ENCODE measurements around the gene EXOC3L2. TPM values are rescaled to one million over a fixed set of nuclear protein-coding genes. Genes with fewer than 3 reads are reported as not detected.

EXOC3L2 gene
- total RNA-seq, 2 donors from 2014 or later = 2.2 to 2.4 TPM

- H3K9me3 ChIP-seq = no peaks in the 10 kb centered on the region
- DNase-seq (ENCODE audit: low spot score) (no peak), ATAC-seq (ENCODE audit: insufficient number of reproducible peaks, low FRiP score, low read depth) (no peak)
- H3K4me1 ChIP-seq (ENCODE audit: control insufficient read depth in 1 of 2, low read depth in 2 of 2) = no peaks in the 10 kb centered on the region
- no peak overlapping the region for H3K4me3 ChIP-seq
- no peak overlapping the region for H3K27ac ChIP-seq
- H3K36me3 ChIP-seq = no peaks in the 10 kb centered on the region
- H3K27me3 ChIP-seq (replicated peaks; ENCODE audit: insufficient read depth) = no peaks in the 10 kb centered on the region
- no peak for TF ChIP-seq CTCF (IDR thresholded peaks at IDR 0.05)
Measured at GRCh38 chr19:45164577-45165335, 80.5 kb downstream of the EXOC3L2 start.

- no peaks in the 10 kb centered on the region for H3K36me3 ChIP-seq
- H3K4me3 ChIP-seq = no peak overlapping the region
- no peaks in the 10 kb centered on the region for H3K9me3 ChIP-seq
- DNase-seq (ENCODE audit: low spot score) (no peak), ATAC-seq (ENCODE audit: insufficient number of reproducible peaks, low FRiP score, low read depth) (no peak)
- no peak for TF ChIP-seq CTCF (IDR thresholded peaks at IDR 0.05)
- no peaks in the 10 kb centered on the region for H3K27me3 ChIP-seq (replicated peaks; ENCODE audit: insufficient read depth)
- H3K4me1 ChIP-seq (ENCODE audit: control insufficient read depth in 1 of 2, low read depth in 2 of 2) = no peaks in the 10 kb centered on the region
- H3K27ac ChIP-seq = no peak overlapping the region
Measured at GRCh38 chr19:45163751-45164460, 81.3 kb downstream of the EXOC3L2 start.

GRCh38 chr19:45163156-45163555 lies 82.1 kb downstream of the EXOC3L2 start:
- H3K36me3 ChIP-seq = no peaks in the 10 kb centered on the region
- H3K27me3 ChIP-seq (replicated peaks; ENCODE audit: insufficient read depth) = no peaks in the 10 kb centered on the region
- DNase-seq (ENCODE audit: low spot score) (no peak), ATAC-seq (ENCODE audit: insufficient number of reproducible peaks, low FRiP score, low read depth) (no peak)
- no peak overlapping the region for H3K27ac ChIP-seq
- H3K9me3 ChIP-seq = no peaks in the 10 kb centered on the region
- no peaks in the 10 kb centered on the region for H3K4me1 ChIP-seq (ENCODE audit: control insufficient read depth in 1 of 2, low read depth in 2 of 2)
- no peak overlapping the region for H3K4me3 ChIP-seq
- no peak for TF ChIP-seq CTCF (IDR thresholded peaks at IDR 0.05)

GRCh38 chr19:45162608-45163143 lies 82.5 kb downstream of the EXOC3L2 start:
- ATAC-seq (ENCODE audit: insufficient number of reproducible peaks, low FRiP score, low read depth) = no peak
- Histone ChIP-seq H3K27ac (no peak overlapping the region), H3K36me3 (no peaks in the 10 kb centered on the region), H3K9me3 (no peaks in the 10 kb centered on the region), H3K4me1 (ENCODE audit: control insufficient read depth in 1 of 2, low read depth in 2 of 2) (no peaks in the 10 kb centered on the region), H3K4me3 (no peak overlapping the region), H3K27me3 (replicated peaks; ENCODE audit: insufficient read depth) (no peaks in the 10 kb centered on the region)
- TF ChIP-seq CTCF (IDR thresholded peaks at IDR 0.05) = no peak
- no peak for DNase-seq (ENCODE audit: low spot score)

Other genes starting within 250 kb of the EXOC3L2 start
- 10 to 100 TPM; 20.6 to 38.6 TPM for gene RELB, start 243.9 kb downstream of the EXOC3L2 start, total RNA-seq
- gene CLASRP, start 206.4 kb downstream of the EXOC3L2 start, total RNA-seq = 100 to 1,000 TPM; 119 to 300 TPM
- 1 to 10 TPM; 1.5 to 1.8 TPM for gene ZNF296, start 168.9 kb downstream of the EXOC3L2 start, total RNA-seq
- 10 to 100 TPM; 11.2 to 16.0 TPM for gene GEMIN7, start 166.1 kb downstream of the EXOC3L2 start, total RNA-seq
- gene PPP1R37, start 152.2 kb downstream of the EXOC3L2 start, total RNA-seq = 10 to 100 TPM; 19.6 to 22.6 TPM
- under 1 TPM; 0.49 to 0.81 TPM for gene NKPD1, start 84.4 kb downstream of the EXOC3L2 start, total RNA-seq
- gene TRAPPC6A, start 67.2 kb downstream of the EXOC3L2 start, total RNA-seq = 1 to 10 TPM; 6.6 to 8.3 TPM
- 10 to 100 TPM; 20.7 to 21.4 TPM for gene BLOC1S3, start 66.6 kb downstream of the EXOC3L2 start, total RNA-seq
- gene MARK4, start 5.9 kb upstream of the EXOC3L2 start, total RNA-seq = 10 to 100 TPM; 24.1 to 36.2 TPM
- 1 to 10 TPM in 1 of 2 donors, under 1 TPM in 1; 0.85 to 3.0 TPM for gene CKM, start 77.5 kb upstream of the EXOC3L2 start, total RNA-seq
- not detected for gene KLC3, start 95.3 kb upstream of the EXOC3L2 start, total RNA-seq
- gene ERCC2, start 125.2 kb upstream of the EXOC3L2 start, total RNA-seq = 10 to 100 TPM; 11.6 to 18.3 TPM
- 100 to 1,000 TPM in 1 of 2 donors, 10 to 100 TPM in 1; 51.2 to 112 TPM for gene PPP1R13L, start 159.7 kb upstream of the EXOC3L2 start, total RNA-seq
- gene POLR1G, start 161.2 kb upstream of the EXOC3L2 start, total RNA-seq = 1 to 10 TPM; 2.2 to 9.9 TPM
- gene ERCC1, start 178.5 kb upstream of the EXOC3L2 start, total RNA-seq = 100 to 1,000 TPM in 1 of 2 donors, 10 to 100 TPM in 1; 99.8 to 224 TPM
- gene FOSB, start 222.6 kb upstream of the EXOC3L2 start, total RNA-seq = 100 to 1,000 TPM; 126 to 587 TPM